GM12874 (cell line): ENCODE measurements around the gene FHOD3.

Experiments
- CTCF ChIP-seq: IDR thresholded peaks from 2 replicates; pipeline ENCODE4 v1.5.1; 2011; ENCODE audit warnings: low read depth, mild to moderate bottlenecking, control low read depth, low read length, moderate library complexity; ENCODE audit not compliant: insufficient read depth

FHOD3 gene

GRCh38 chr18:36634573-36635216 lies 337.2 kb downstream of the FHOD3 start:
- no peak for TF ChIP-seq CTCF

- TF ChIP-seq CTCF, result no peak
Measured at GRCh38 chr18:36635414-36636096, 338.0 kb downstream of the FHOD3 start.

- no peak for TF ChIP-seq CTCF
Measured at GRCh38 chr18:36636237-36636817, 338.8 kb downstream of the FHOD3 start.

GRCh38 chr18:36638224-36638623 lies 340.7 kb downstream of the FHOD3 start:
- TF ChIP-seq CTCF, result no peak

GRCh38 chr18:36640021-36640952 lies 342.8 kb downstream of the FHOD3 start:
- no peak for TF ChIP-seq CTCF

- no peak for TF ChIP-seq CTCF
Measured at GRCh38 chr18:36643061-36643460, 345.5 kb downstream of the FHOD3 start.

- no peak for TF ChIP-seq CTCF
Measured at GRCh38 chr18:36648803-36649202, 351.3 kb downstream of the FHOD3 start.
